B cell (primary cell): Measurements from ENCODE around the gene GHR. TPM values are rescaled to one million over a fixed set of nuclear protein-coding genes. Genes with fewer than 3 reads are reported as not detected.

Experiments used
- ATAC-seq: fragments of 200-7000 bp; cut with Tn5 transposase; one replicate; pipeline ENCODE4 v1.10.0; 2021; ENCODE audit warnings: low read depth, mild to moderate bottlenecking, moderate number of reproducible peaks, moderate library complexity
- CTCF ChIA-PET: fragments of 350-600 bp; sonication (Branson Sonifier 250); formaldehyde crosslinking; loops from one replicate; lab custom pipeline; 2021; ENCODE audit warnings: antibody characterized with exemption, inconsistent platforms; lab: Charles Lee
- POLR2A ChIA-PET: fragments of 350-600 bp; sonication (Branson Sonifier 250); formaldehyde crosslinking; loops from one replicate; lab custom pipeline; 2021; ENCODE audit warnings: antibody characterized with exemption; lab: Charles Lee
- DNase-seq: peaks from one replicate; pipeline ENCODE4 v3.0.0; 2013
- H2AFZ ChIP-seq: 2 replicates; pipeline ENCODE4 v1.6.1; 2012; ENCODE audit warnings: mild to moderate bottlenecking, low read depth, low read length; ENCODE audit not compliant: insufficient read depth, poor library complexity, severe bottlenecking
- H3K27ac ChIP-seq, 2 donors: 1 replicate in 1 of 2; 2 replicates in 1 of 2; pipeline ENCODE4 v1.5.1; 2012 to 2013; ENCODE audit warnings: low read length in 2 of 2, mild to moderate bottlenecking in 2 of 2, moderate library complexity in 1 of 2
- H3K27me3 ChIP-seq, 4 experiments: fragments of 200-600 bp in 1 of 4; sonication (generic) in 1 of 4; replicated peaks in 1 of 4; 1 replicate in 2 of 4; 2 replicates in 2 of 4; pipeline versions ENCODE4 v1.6.1 to v1.7.0; 2013 to 2016; ENCODE audit warnings: low read length in 3 of 4, mild to moderate bottlenecking in 2 of 4, mixed read lengths in 1 of 4, moderate library complexity in 1 of 4; ENCODE audit not compliant: insufficient read depth in 4 of 4, control insufficient read depth in 3 of 4; ENCODE audit errors: control extremely low read depth in 1 of 4
- H3K36me3 ChIP-seq, 2 experiments: replicated peaks in 1 of 2; 1 replicate in 1 of 2; 2 replicates in 1 of 2; pipeline versions ENCODE4 v1.6.1 to v1.7.1; 2013; ENCODE audit warnings: low read length in 1 of 2; ENCODE audit not compliant: insufficient read depth in 2 of 2, control insufficient read depth in 1 of 2; ENCODE audit errors: control extremely low read depth in 1 of 2, extremely low read depth in 1 of 2
- H3K4me1 ChIP-seq, 2 donors: fragments of 200-600 bp in 1 of 2; sonication (generic) in 1 of 2; 1 replicate in 1 of 2; 2 replicates in 1 of 2; pipeline versions ENCODE4 v1.5.1 to v1.6.1; 2013 to 2017; ENCODE audit warnings: low read length in 2 of 2; ENCODE audit not compliant: control insufficient read depth in 2 of 2, insufficient read depth in 2 of 2
- H3K4me2 ChIP-seq: replicated peaks from 2 replicates; pipeline ENCODE3; 2012; ENCODE audit warnings: mild to moderate bottlenecking, low read depth, low read length; ENCODE audit not compliant: poor library complexity, severe bottlenecking
- H3K4me3 ChIP-seq, 5 experiments: fragments of 200-600 bp in 1 of 5; sonication (generic) in 1 of 5; 1 replicate in 3 of 5; 2 replicates in 2 of 5; pipeline versions ENCODE4 v1.5.1 to v1.7.0; 2011 to 2016; ENCODE audit warnings: low read length in 4 of 5, mild to moderate bottlenecking in 4 of 5, low read depth in 2 of 5, control low read depth in 1 of 5, moderate library complexity in 1 of 5; ENCODE audit not compliant: insufficient read depth in 1 of 5; ENCODE audit errors: control extremely low read depth in 1 of 5, extremely low read depth in 1 of 5
- H3K79me2 ChIP-seq: fragments of 200-600 bp; sonication (generic); one replicate; pipeline ENCODE4 v1.6.0; 2016; ENCODE audit warnings: low read length; ENCODE audit not compliant: control insufficient read depth, insufficient read depth
- H3K9ac ChIP-seq: fragments of 200-600 bp; sonication (generic); 2 replicates; pipeline ENCODE4 v1.6.1; 2017; ENCODE audit warnings: mild to moderate bottlenecking, low read length, moderate library complexity
- H3K9me3 ChIP-seq, 3 donors: one replicate each; pipeline versions ENCODE4 v1.6.1 to v1.7.1; 2013; ENCODE audit warnings: low read length in 2 of 3; ENCODE audit not compliant: control insufficient read depth in 2 of 3, insufficient read depth in 1 of 3; ENCODE audit errors: control extremely low read depth in 1 of 3
- H4K20me1 ChIP-seq: 2 replicates; pipeline ENCODE4 v1.6.0; 2012; ENCODE audit warnings: mild to moderate bottlenecking, low read length; ENCODE audit not compliant: insufficient read depth, control insufficient read depth, poor library complexity, severe bottlenecking
- H3K27ac Mint-ChIP-seq: one replicate; pipeline ENCODE4 v1.8.0; 2021; ENCODE audit warnings: mixed read lengths
- H3K27me3 Mint-ChIP-seq: one replicate; pipeline ENCODE4 v1.8.0; 2021; ENCODE audit warnings: mixed read lengths
- H3K4me1 Mint-ChIP-seq: one replicate; pipeline ENCODE4 v1.8.0; 2021; ENCODE audit warnings: mixed read lengths
- H3K4me3 Mint-ChIP-seq: one replicate; pipeline ENCODE4 v1.8.0; 2021; ENCODE audit warnings: mixed read lengths
- H3K9me3 Mint-ChIP-seq: one replicate; pipeline ENCODE4 v1.8.0; 2022; ENCODE audit warnings: mixed read lengths; ENCODE audit not compliant: insufficient read depth
- EZH2 ChIP-seq: IDR thresholded peaks from 2 replicates; pipeline ENCODE4 v1.6.1; 2012; ENCODE audit warnings: borderline replicate concordance, low read depth, mild to moderate bottlenecking, moderate library complexity, low read length; ENCODE audit not compliant: insufficient read depth, poor library complexity, severe bottlenecking
- WGBS: methylation state at CpG from one replicate; pipeline ENCODE4 v1.1.5; 2013; ENCODE audit warnings: missing lambda C conversion rate; ENCODE audit not compliant: insufficient coverage; 5-methylcytosine and 5-hydroxymethylcytosine counted together
- intact Hi-C: fragments of 100-400 bp; cut with micrococcal nuclease; formaldehyde crosslinking; loops from one replicate; pipeline ENCODE4 v1.10.0; 2022
- polyA plus RNA-seq: library from polyadenylated mRNA; depleted of rRNA; stranded (reverse); fragments of >200 nt; gene quantifications from 2 replicates; pipeline ENCODE4 v1.2.3, GENCODE V29; 2012
- total RNA-seq, 2 donors: library from RNA; stranded (reverse); fragments of 120-200 nt in 1 of 2; gene quantifications; 1 replicate in 1 of 2; 2 replicates in 1 of 2; pipeline versions ENCODE4 v1.2.3 to v1.2.4, GENCODE V29; 2013 to 2022
- TF ChIP-seq, protein P1 (sequence below): fragments of 200-600 bp; IDR thresholded peaks from one replicate; pipeline ENCODE4 v1.8.0; 2022; ENCODE audit warnings: antibody characterized with exemption, mild to moderate bottlenecking

The GHR gene
- total and polyA plus RNA-seq, 2 donors (not counting 1 experiment from before 2014, with no cell fraction given) = not detected

DNA sequence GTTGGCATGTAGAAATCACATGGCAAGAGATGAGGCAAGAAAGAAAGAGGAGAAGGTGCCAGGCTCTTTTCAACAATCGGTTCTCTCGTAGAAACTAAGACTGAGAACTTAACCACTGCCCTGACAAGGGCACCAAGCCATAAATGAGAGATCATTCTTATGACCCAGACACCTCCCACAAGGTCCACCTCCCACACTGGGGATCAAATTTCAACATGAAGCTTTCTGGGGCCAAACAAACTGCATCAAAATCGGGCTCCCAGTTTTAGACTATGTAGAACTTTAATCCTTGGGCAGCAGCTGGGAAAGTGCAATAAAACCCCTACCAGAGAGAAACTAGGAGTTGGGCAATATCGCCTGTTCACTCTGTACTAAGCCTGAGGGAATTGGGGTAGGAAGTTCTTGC, 183.2 kb downstream of the GHR start:
- no peak overlapping the region for H3K4me3 ChIP-seq
- CTCF ChIA-PET = interaction anchor here (1.0 to 2.4 kb wide), 3 partner anchors 23 to 549 kb away, joined by 3 to 10 read pairs (median 3); no protein-coding TSS in a partner anchor
- no peaks in the 10 kb centered on the region for H3K79me2 ChIP-seq
- no peaks in the 10 kb centered on the region for H3K9me3 Mint-ChIP-seq
- H3K27ac ChIP-seq = no peak overlapping the region
- peaks cover 29% of the 10 kb centered on the region for H3K27me3 Mint-ChIP-seq
- no peak overlapping the region for H3K9ac ChIP-seq
- ATAC-seq (no peak), DNase-seq (no peak)
- no peaks in the 10 kb centered on the region for H3K4me1 ChIP-seq
- no peak overlapping the region for H3K4me2 ChIP-seq
- H3K9me3 ChIP-seq = peaks cover 0 to 3% (median 0%) of the 10 kb centered on the region in 3 donors
- 88% methylated on average over 3 of the region's 4 CpGs for WGBS
- no peak overlapping the region for H2AFZ ChIP-seq
- no peaks in the 10 kb centered on the region for H3K4me1 Mint-ChIP-seq
- no peaks in the 10 kb centered on the region for H4K20me1 ChIP-seq
- peaks cover 0 to 3% (median 0%) of the 10 kb centered on the region in 4 experiments for H3K27me3 ChIP-seq
- intact Hi-C loops = no loop called here
- no peak for TF ChIP-seq EZH2
- TF ChIP-seq, protein P1, sequence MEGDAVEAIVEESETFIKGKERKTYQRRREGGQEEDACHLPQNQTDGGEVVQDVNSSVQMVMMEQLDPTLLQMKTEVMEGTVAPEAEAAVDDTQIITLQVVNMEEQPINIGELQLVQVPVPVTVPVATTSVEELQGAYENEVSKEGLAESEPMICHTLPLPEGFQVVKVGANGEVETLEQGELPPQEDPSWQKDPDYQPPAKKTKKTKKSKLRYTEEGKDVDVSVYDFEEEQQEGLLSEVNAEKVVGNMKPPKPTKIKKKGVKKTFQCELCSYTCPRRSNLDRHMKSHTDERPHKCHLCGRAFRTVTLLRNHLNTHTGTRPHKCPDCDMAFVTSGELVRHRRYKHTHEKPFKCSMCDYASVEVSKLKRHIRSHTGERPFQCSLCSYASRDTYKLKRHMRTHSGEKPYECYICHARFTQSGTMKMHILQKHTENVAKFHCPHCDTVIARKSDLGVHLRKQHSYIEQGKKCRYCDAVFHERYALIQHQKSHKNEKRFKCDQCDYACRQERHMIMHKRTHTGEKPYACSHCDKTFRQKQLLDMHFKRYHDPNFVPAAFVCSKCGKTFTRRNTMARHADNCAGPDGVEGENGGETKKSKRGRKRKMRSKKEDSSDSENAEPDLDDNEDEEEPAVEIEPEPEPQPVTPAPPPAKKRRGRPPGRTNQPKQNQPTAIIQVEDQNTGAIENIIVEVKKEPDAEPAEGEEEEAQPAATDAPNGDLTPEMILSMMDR = no peak
- no peaks in the 10 kb centered on the region for H3K36me3 ChIP-seq
- POLR2A ChIA-PET = no interaction called here
- no peak overlapping the region for H3K27ac Mint-ChIP-seq
- H3K4me3 Mint-ChIP-seq = no peak overlapping the region

DNA sequence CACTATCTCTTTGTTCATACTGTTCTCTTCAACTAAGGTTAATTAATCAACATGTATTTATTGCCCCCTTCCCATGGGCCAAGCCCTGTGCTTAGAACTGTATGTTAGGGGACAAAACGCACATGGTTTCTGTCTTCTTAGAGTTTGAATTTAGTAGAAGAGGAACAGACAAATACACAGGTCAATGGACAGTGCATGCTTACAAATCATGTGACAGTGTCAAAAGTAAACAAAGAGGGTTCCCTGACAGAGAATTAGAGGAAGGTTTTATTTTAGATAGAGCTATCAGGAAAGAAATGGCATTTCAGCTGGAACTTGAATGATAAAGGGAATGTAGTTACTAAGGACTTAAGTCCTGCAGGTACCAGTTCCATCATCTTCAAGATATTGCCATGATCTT, 188.2 kb downstream of the GHR start:
- Histone ChIP-seq H3K4me2 (no peak overlapping the region), H4K20me1 (no peaks in the 10 kb centered on the region), H3K4me1 (no peaks in the 10 kb centered on the region), H3K27ac (no peak overlapping the region), H3K9me3 (peaks cover 0 to 3% (median 0%) of the 10 kb centered on the region in 3 donors), H3K36me3 (no peaks in the 10 kb centered on the region), H3K27me3 (peaks cover 0 to 3% (median 0%) of the 10 kb centered on the region in 4 experiments), H2AFZ (no peak overlapping the region), H3K9ac (no peak overlapping the region), H3K79me2 (no peaks in the 10 kb centered on the region), H3K4me3 (no peak overlapping the region)
- POLR2A ChIA-PET = no interaction called here
- intact Hi-C loops = no loop called here
- TF ChIP-seq, protein P1 = no peak
- no peak for TF ChIP-seq EZH2
- CTCF ChIA-PET = no interaction called here
- Mint-ChIP-seq H3K4me1 (no peaks in the 10 kb centered on the region), H3K9me3 (no peaks in the 10 kb centered on the region), H3K27me3 (peaks cover 37% of the 10 kb centered on the region), H3K4me3 (no peak overlapping the region), H3K27ac (no peak overlapping the region)
- no peak for ATAC-seq
- no peak for DNase-seq
- 88% methylated on average over 1 of the region's 1 CpG for WGBS
